ENCODE results near the gene C9orf152. TPM values are rescaled to one million over a fixed set of nuclear protein-coding genes. Genes with fewer than 3 reads are reported as not detected.
A peak's percentile ranks its signal among the peaks of the same experiment; 100 is the strongest.

Gene C9orf152
- total and polyA plus RNA-seq, 9 of the 15 experiments (the other 6 are each of a cell fraction or from before 2014, with no cell fraction given): not detected

GRCh38 chr9:110257097-110257841 is 49.3 kb upstream of the C9orf152 start (continued):
- TF ChIP-seq, protein P1, sequence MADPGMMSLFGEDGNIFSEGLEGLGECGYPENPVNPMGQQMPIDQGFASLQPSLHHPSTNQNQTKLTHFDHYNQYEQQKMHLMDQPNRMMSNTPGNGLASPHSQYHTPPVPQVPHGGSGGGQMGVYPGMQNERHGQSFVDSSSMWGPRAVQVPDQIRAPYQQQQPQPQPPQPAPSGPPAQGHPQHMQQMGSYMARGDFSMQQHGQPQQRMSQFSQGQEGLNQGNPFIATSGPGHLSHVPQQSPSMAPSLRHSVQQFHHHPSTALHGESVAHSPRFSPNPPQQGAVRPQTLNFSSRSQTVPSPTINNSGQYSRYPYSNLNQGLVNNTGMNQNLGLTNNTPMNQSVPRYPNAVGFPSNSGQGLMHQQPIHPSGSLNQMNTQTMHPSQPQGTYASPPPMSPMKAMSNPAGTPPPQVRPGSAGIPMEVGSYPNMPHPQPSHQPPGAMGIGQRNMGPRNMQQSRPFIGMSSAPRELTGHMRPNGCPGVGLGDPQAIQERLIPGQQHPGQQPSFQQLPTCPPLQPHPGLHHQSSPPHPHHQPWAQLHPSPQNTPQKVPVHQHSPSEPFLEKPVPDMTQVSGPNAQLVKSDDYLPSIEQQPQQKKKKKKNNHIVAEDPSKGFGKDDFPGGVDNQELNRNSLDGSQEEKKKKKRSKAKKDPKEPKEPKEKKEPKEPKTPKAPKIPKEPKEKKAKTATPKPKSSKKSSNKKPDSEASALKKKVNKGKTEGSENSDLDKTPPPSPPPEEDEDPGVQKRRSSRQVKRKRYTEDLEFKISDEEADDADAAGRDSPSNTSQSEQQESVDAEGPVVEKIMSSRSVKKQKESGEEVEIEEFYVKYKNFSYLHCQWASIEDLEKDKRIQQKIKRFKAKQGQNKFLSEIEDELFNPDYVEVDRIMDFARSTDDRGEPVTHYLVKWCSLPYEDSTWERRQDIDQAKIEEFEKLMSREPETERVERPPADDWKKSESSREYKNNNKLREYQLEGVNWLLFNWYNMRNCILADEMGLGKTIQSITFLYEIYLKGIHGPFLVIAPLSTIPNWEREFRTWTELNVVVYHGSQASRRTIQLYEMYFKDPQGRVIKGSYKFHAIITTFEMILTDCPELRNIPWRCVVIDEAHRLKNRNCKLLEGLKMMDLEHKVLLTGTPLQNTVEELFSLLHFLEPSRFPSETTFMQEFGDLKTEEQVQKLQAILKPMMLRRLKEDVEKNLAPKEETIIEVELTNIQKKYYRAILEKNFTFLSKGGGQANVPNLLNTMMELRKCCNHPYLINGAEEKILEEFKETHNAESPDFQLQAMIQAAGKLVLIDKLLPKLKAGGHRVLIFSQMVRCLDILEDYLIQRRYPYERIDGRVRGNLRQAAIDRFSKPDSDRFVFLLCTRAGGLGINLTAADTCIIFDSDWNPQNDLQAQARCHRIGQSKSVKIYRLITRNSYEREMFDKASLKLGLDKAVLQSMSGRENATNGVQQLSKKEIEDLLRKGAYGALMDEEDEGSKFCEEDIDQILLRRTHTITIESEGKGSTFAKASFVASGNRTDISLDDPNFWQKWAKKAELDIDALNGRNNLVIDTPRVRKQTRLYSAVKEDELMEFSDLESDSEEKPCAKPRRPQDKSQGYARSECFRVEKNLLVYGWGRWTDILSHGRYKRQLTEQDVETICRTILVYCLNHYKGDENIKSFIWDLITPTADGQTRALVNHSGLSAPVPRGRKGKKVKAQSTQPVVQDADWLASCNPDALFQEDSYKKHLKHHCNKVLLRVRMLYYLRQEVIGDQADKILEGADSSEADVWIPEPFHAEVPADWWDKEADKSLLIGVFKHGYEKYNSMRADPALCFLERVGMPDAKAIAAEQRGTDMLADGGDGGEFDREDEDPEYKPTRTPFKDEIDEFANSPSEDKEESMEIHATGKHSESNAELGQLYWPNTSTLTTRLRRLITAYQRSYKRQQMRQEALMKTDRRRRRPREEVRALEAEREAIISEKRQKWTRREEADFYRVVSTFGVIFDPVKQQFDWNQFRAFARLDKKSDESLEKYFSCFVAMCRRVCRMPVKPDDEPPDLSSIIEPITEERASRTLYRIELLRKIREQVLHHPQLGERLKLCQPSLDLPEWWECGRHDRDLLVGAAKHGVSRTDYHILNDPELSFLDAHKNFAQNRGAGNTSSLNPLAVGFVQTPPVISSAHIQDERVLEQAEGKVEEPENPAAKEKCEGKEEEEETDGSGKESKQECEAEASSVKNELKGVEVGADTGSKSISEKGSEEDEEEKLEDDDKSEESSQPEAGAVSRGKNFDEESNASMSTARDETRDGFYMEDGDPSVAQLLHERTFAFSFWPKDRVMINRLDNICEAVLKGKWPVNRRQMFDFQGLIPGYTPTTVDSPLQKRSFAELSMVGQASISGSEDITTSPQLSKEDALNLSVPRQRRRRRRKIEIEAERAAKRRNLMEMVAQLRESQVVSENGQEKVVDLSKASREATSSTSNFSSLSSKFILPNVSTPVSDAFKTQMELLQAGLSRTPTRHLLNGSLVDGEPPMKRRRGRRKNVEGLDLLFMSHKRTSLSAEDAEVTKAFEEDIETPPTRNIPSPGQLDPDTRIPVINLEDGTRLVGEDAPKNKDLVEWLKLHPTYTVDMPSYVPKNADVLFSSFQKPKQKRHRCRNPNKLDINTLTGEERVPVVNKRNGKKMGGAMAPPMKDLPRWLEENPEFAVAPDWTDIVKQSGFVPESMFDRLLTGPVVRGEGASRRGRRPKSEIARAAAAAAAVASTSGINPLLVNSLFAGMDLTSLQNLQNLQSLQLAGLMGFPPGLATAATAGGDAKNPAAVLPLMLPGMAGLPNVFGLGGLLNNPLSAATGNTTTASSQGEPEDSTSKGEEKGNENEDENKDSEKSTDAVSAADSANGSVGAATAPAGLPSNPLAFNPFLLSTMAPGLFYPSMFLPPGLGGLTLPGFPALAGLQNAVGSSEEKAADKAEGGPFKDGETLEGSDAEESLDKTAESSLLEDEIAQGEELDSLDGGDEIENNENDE (IDR thresholded peaks at IDR 0.05; ENCODE audit: low read depth, low read length): no peak
- TF ChIP-seq ERF (CRISPR knock-in tag; IDR thresholded peaks at IDR 0.05) (peak; percentile 88), SAFB2 (IDR thresholded peaks at IDR 0.05; ENCODE audit: borderline replicate concordance, low read depth, low read length, severe bottlenecking) (no peak), STAT5A (IDR thresholded peaks at IDR 0.05; ENCODE audit: borderline replicate concordance, low read length) (no peak), ZNF41 (CRISPR knock-in tag; conservative IDR thresholded peaks at IDR 0.05) (no peak), SETDB1 (IDR thresholded peaks at IDR 0.05; ENCODE audit: low read length) (no peak), GATA2 (CRISPR knock-in tag; IDR thresholded peaks at IDR 0.05) (no peak), SLC30A9 (CRISPR knock-in tag; IDR thresholded peaks at IDR 0.05) (no peak), THRAP3 (IDR thresholded peaks at IDR 0.05; ENCODE audit: borderline replicate concordance) (no peak), EP300 (IDR thresholded peaks at IDR 0.05; ENCODE audit: low read length) (no peak), POLR2AphosphoS5 (IDR thresholded peaks at IDR 0.05; ENCODE audit: control insufficient read depth, insufficient read depth, low read depth, low read length) (no peak), FOXK1 (CRISPR knock-in tag; IDR thresholded peaks at IDR 0.05; ENCODE audit: borderline replicate concordance) (no peak), TARDBP (IDR thresholded peaks at IDR 0.05) (no peak), ZNF263 (CRISPR knock-in tag; IDR thresholded peaks at IDR 0.05; ENCODE audit: borderline replicate concordance) (0 out of 2 replicates have a peak, but pooled peaks have one; percentile 19), SMAD1 (IDR thresholded peaks at IDR 0.05; ENCODE audit: low read depth, low read length, partially characterized antibody) (peak; percentile 4)
- TF ChIP-seq, protein P2, sequence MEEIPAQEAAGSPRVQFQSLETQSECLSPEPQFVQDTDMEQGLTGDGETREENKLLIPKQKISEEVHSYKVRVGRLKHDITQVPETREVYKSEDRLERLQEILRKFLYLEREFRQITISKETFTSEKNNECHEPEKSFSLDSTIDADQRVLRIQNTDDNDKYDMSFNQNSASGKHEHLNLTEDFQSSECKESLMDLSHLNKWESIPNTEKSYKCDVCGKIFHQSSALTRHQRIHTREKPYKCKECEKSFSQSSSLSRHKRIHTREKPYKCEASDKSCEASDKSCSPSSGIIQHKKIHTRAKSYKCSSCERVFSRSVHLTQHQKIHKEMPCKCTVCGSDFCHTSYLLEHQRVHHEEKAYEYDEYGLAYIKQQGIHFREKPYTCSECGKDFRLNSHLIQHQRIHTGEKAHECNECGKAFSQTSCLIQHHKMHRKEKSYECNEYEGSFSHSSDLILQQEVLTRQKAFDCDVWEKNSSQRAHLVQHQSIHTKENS (CRISPR knock-in tag; IDR thresholded peaks at IDR 0.05): no peak

Data from K562 (cell line).